Glomerular visceral epithelial cell (primary cell): Measurements from ENCODE around the gene CEACAM6.
A peak's percentile ranks its signal among the peaks of the same experiment; 100 is the strongest.
"Not testable (repeated sequence)": the region's sequence is repeated elsewhere in the genome, so short reads cannot be mapped to it uniquely, and the experiment has no call there.

Experiments used
- DNase-seq: peaks from one replicate; pipeline ENCODE4 v3.0.0-alpha.2; 2016; ENCODE audit errors: extremely low spot score

CEACAM6 gene

GRCh38 chr19:41746593-41747227 lies 8.6 kb upstream of the CEACAM6 start:
- peak; percentile 52 for DNase-seq

- DNase-seq = no peak
Measured at GRCh38 chr19:41748012-41748411, 7.3 kb upstream of the CEACAM6 start.

GRCh38 chr19:41750248-41751134 lies 4.8 kb upstream of the CEACAM6 start:
- DNase-seq = not testable (repeated sequence)

- DNase-seq = peak; percentile 31
Measured at GRCh38 chr19:41753159-41753558, 2.2 kb upstream of the CEACAM6 start.

- peak; percentile 48 for DNase-seq
Measured at GRCh38 chr19:41753936-41754529, 1.3 kb upstream of the CEACAM6 start.

- no peak for DNase-seq
Measured at GRCh38 chr19:41758846-41759245, 3.5 kb downstream of the CEACAM6 start.

GRCh38 chr19:41767115-41767514 lies 11.8 kb downstream of the CEACAM6 start:
- no peak for DNase-seq

GRCh38 chr19:41768105-41768504 lies 12.8 kb downstream of the CEACAM6 start:
- DNase-seq = not testable (repeated sequence)

GRCh38 chr19:41769608-41770007 lies 14.3 kb downstream of the CEACAM6 start:
- no peak for DNase-seq

GRCh38 chr19:41771410-41771809 lies 16.1 kb downstream of the CEACAM6 start:
- DNase-seq = no peak

- DNase-seq = no peak
Measured at GRCh38 chr19:41774515-41774980, 19.2 kb downstream of the CEACAM6 start.

GRCh38 chr19:41776700-41777099 lies 21.4 kb downstream of the CEACAM6 start:
- no peak for DNase-seq

GRCh38 chr19:41783612-41784011 lies 28.3 kb downstream of the CEACAM6 start:
- no peak for DNase-seq

- no peak for DNase-seq
Measured at GRCh38 chr19:41784312-41784711, 29.0 kb downstream of the CEACAM6 start.

GRCh38 chr19:41784743-41785142 lies 29.4 kb downstream of the CEACAM6 start:
- DNase-seq = no peak

GRCh38 chr19:41785653-41786052 lies 30.3 kb downstream of the CEACAM6 start:
- peak; percentile 72 for DNase-seq

- no peak for DNase-seq
Measured at GRCh38 chr19:41787055-41787454, 31.7 kb downstream of the CEACAM6 start.

GRCh38 chr19:41788518-41788917 lies 33.2 kb downstream of the CEACAM6 start:
- DNase-seq = not testable (repeated sequence)

GRCh38 chr19:41789053-41789452 lies 33.7 kb downstream of the CEACAM6 start:
- not testable (repeated sequence) for DNase-seq

GRCh38 chr19:41792513-41793413 lies 37.4 kb downstream of the CEACAM6 start:
- peak; percentile 35 for DNase-seq

- DNase-seq = no peak
Measured at GRCh38 chr19:41793414-41793727, 38.0 kb downstream of the CEACAM6 start.

GRCh38 chr19:41795031-41795461 lies 39.7 kb downstream of the CEACAM6 start:
- DNase-seq = peak; percentile 44
